ENCODE results near the gene LRP10. TPM values are rescaled to one million over a fixed set of nuclear protein-coding genes. Genes with fewer than 3 reads are reported as not detected.

LRP10 gene
- total RNA-seq, 1 experiment from 2014 or later, result 42.7 TPM

DNA sequence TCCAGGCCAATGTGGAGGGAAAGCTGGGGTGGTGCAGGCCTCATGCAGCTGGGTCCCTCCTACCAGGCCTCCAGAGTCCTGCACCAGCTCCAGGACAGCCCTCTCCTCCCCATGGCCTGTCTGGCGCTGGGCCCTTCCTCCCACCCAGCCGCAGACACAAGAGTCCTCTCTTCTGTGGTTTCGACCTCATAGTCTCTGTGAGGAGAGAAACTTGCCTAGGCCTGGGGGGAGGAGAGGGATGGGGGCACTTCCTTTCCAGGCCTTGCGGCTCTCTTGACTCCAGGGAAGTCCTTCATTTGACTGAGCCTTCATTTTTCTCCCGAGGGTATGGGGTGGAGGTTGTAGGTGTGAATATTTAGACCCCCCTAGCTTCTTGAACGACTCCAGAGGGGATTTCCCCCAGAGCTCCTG lies 32.9 kb upstream of the LRP10 start:
- Histone ChIP-seq H2AFZ (ENCODE audit: low read depth, low read length, poor library complexity, severe bottlenecking) (no peak overlapping the region), H3K36me3 (ENCODE audit: control insufficient read depth in 1 of 2, insufficient read depth in 2 of 2, low read length in 2 of 2) (peaks cover 8 to 11% of the 10 kb centered on the region in 2 experiments), H3K79me2 (ENCODE audit: insufficient read depth, low read length) (no peaks in the 10 kb centered on the region), H3K4me1 (ENCODE audit: control insufficient read depth in 1 of 2, insufficient read depth in 2 of 2, low read length in 2 of 2) (peaks cover 0 to 14% of the 10 kb centered on the region in 2 experiments; a peak in 1 of 4 replicates), H3K4me3 (replicated peaks in 1 of 2; ENCODE audit: low read depth in 1 of 2, low read length in 2 of 2) (no peak overlapping the region), H3K27ac (ENCODE audit: low read depth, low read length) (no peak overlapping the region), H4K20me1 (ENCODE audit: insufficient read depth) (no peaks in the 10 kb centered on the region), H3K9me2 (ENCODE audit: insufficient read depth) (no peaks in the 10 kb centered on the region), H3K4me2 (ENCODE audit: low read length) (no peak overlapping the region), H3K27me3 (ENCODE audit: insufficient read depth, low read length) (no peaks in the 10 kb centered on the region), H3K9ac (ENCODE audit: low read length) (no peak overlapping the region), H3K9me3 (ENCODE audit: control insufficient read depth in 1 of 2, insufficient read depth in 1 of 2, low read depth in 1 of 2, low read length in 2 of 2) (no peaks in the 10 kb centered on the region)
- ChIA-PET CTCF (interaction anchor here (0.6 kb wide), 1 partner anchor 15 kb away, joined by 3 read pairs; no protein-coding TSS in a partner anchor), POLR2A (no interaction called here), RAD21 (ENCODE audit: low non-redundant PET in 1 of 2, low total read pairs in 2 of 2, uncharacterized antibody in 2 of 2, unreplicated experiment in 2 of 2) (interaction anchor here in 1 of 2 experiments (0.6 kb wide), 1 partner anchor 14 kb away, joined by 3 read pairs; no protein-coding TSS in a partner anchor)
- TF ChIP-seq JUND (IDR thresholded peaks at IDR 0.05) (no peak), YY1 (IDR thresholded peaks at IDR 0.05; ENCODE audit: extremely low read depth, insufficient replicate concordance, low read depth, low read length) (no peak), RAD21 (IDR thresholded peaks at IDR 0.05; ENCODE audit: low read depth) (no peak), POLR2AphosphoS5 (IDR thresholded peaks at IDR 0.05; ENCODE audit: low read depth, low read length) (no peak)
- TF ChIP-seq, protein P1, sequence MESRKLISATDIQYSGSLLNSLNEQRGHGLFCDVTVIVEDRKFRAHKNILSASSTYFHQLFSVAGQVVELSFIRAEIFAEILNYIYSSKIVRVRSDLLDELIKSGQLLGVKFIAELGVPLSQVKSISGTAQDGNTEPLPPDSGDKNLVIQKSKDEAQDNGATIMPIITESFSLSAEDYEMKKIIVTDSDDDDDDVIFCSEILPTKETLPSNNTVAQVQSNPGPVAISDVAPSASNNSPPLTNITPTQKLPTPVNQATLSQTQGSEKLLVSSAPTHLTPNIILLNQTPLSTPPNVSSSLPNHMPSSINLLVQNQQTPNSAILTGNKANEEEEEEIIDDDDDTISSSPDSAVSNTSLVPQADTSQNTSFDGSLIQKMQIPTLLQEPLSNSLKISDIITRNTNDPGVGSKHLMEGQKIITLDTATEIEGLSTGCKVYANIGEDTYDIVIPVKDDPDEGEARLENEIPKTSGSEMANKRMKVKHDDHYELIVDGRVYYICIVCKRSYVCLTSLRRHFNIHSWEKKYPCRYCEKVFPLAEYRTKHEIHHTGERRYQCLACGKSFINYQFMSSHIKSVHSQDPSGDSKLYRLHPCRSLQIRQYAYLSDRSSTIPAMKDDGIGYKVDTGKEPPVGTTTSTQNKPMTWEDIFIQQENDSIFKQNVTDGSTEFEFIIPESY (IDR thresholded peaks at IDR 0.05; ENCODE audit: extremely low read depth, insufficient replicate concordance, low read length), result no peak
- TF ChIP-seq, protein P2, sequence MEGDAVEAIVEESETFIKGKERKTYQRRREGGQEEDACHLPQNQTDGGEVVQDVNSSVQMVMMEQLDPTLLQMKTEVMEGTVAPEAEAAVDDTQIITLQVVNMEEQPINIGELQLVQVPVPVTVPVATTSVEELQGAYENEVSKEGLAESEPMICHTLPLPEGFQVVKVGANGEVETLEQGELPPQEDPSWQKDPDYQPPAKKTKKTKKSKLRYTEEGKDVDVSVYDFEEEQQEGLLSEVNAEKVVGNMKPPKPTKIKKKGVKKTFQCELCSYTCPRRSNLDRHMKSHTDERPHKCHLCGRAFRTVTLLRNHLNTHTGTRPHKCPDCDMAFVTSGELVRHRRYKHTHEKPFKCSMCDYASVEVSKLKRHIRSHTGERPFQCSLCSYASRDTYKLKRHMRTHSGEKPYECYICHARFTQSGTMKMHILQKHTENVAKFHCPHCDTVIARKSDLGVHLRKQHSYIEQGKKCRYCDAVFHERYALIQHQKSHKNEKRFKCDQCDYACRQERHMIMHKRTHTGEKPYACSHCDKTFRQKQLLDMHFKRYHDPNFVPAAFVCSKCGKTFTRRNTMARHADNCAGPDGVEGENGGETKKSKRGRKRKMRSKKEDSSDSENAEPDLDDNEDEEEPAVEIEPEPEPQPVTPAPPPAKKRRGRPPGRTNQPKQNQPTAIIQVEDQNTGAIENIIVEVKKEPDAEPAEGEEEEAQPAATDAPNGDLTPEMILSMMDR (IDR thresholded peaks at IDR 0.05 in 2 of 3, conservative IDR thresholded peaks at IDR 0.05 in 1 of 3; ENCODE audit: borderline replicate concordance in 1 of 3, insufficient read depth in 1 of 3, low read depth in 2 of 3, low read length in 2 of 3), result no peak
- TF ChIP-seq, protein P3, sequence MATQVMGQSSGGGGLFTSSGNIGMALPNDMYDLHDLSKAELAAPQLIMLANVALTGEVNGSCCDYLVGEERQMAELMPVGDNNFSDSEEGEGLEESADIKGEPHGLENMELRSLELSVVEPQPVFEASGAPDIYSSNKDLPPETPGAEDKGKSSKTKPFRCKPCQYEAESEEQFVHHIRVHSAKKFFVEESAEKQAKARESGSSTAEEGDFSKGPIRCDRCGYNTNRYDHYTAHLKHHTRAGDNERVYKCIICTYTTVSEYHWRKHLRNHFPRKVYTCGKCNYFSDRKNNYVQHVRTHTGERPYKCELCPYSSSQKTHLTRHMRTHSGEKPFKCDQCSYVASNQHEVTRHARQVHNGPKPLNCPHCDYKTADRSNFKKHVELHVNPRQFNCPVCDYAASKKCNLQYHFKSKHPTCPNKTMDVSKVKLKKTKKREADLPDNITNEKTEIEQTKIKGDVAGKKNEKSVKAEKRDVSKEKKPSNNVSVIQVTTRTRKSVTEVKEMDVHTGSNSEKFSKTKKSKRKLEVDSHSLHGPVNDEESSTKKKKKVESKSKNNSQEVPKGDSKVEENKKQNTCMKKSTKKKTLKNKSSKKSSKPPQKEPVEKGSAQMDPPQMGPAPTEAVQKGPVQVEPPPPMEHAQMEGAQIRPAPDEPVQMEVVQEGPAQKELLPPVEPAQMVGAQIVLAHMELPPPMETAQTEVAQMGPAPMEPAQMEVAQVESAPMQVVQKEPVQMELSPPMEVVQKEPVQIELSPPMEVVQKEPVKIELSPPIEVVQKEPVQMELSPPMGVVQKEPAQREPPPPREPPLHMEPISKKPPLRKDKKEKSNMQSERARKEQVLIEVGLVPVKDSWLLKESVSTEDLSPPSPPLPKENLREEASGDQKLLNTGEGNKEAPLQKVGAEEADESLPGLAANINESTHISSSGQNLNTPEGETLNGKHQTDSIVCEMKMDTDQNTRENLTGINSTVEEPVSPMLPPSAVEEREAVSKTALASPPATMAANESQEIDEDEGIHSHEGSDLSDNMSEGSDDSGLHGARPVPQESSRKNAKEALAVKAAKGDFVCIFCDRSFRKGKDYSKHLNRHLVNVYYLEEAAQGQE (IDR thresholded peaks at IDR 0.05; ENCODE audit: low read depth), result no peak
- TF ChIP-seq, protein P4, sequence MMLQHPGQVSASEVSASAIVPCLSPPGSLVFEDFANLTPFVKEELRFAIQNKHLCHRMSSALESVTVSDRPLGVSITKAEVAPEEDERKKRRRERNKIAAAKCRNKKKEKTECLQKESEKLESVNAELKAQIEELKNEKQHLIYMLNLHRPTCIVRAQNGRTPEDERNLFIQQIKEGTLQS (IDR thresholded peaks at IDR 0.05), result no peak
- ATAC-seq, result no peak
- DNase-seq (ENCODE audit: low read depth, low spot score), result no peak
- BruUV-seq (replicated peaks), result no TSS peak
- intact Hi-C loops (cut with micrococcal nuclease), result no loop called here
